Right lung (tissue), 10 donors: ENCODE measurements around the gene MYL9. TPM values are rescaled to one million over a fixed set of nuclear protein-coding genes. Genes with fewer than 3 reads are reported as not detected.

ENCODE experiments used
- DNase-seq, 2 donors: peaks; one replicate each; pipeline ENCODE4 v3.0.0-alpha.2; 2013
- long read RNA-seq, 8 donors: transcript quantifications; one replicate each; lab custom pipeline, GENCODE V29; 2026
- polyA plus RNA-seq, 5 donors: library from polyadenylated mRNA; unstranded; fragments of 120-200 nt; gene quantifications; one replicate each; pipeline versions ENCODE4 v1.2.1 to v1.2.3, GENCODE V29; 2013; ENCODE audit warnings: inconsistent platforms in 1 of 5, low replicate concordance in 1 of 5; ENCODE audit not compliant: insufficient read length in 5 of 5, insufficient read depth in 1 of 5

MYL9 gene
- 100 to 1,000 TPM; 177 to 391 (median 226) TPM for polyA plus RNA-seq
- long read RNA-seq, donor 1, transcript MYL9-201 (4 exons, 2,821 nt) = major isoform, 185 of 316 reads
- long read RNA-seq, donor 1, partial matches to known transcripts = 114 of 316 reads
- long read RNA-seq, donor 1, other reads (novel, unspliced or antisense) = 13 of 316 reads
- long read RNA-seq, donor 2, transcript MYL9-201 (4 exons, 2,821 nt) = major isoform, 81 of 127 reads
- long read RNA-seq, donor 2, partial matches to known transcripts = 33 of 127 reads
- long read RNA-seq, donor 2, other reads (novel, unspliced or antisense) = 11 of 127 reads
- long read RNA-seq, donor 3, transcript MYL9-201 (4 exons, 2,821 nt) = major isoform, 123 of 214 reads
- long read RNA-seq, donor 3, partial matches to known transcripts = 80 of 214 reads
- long read RNA-seq, donor 3, other reads (novel, unspliced or antisense) = 8 of 214 reads
- long read RNA-seq, donor 4, transcript MYL9-201 (4 exons, 2,821 nt) = major isoform, 77 of 140 reads
- long read RNA-seq, donor 4, partial matches to known transcripts = 57 of 140 reads
- long read RNA-seq, donor 4, other reads (novel, unspliced or antisense) = 5 of 140 reads
- long read RNA-seq, donor 5, transcript MYL9-201 (4 exons, 2,821 nt) = major isoform, 116 of 195 reads
- long read RNA-seq, donor 5, transcript MYL9-202 (3 exons, 1,024 nt) = minor isoform, 6 of 195 reads
- long read RNA-seq, donor 5, partial matches to known transcripts = 64 of 195 reads
- long read RNA-seq, donor 5, other reads (novel, unspliced or antisense) = 9 of 195 reads
- long read RNA-seq, donor 6, transcript MYL9-201 (4 exons, 2,821 nt) = major isoform, 223 of 473 reads
- long read RNA-seq, donor 6, transcript MYL9-202 (3 exons, 1,024 nt) = minor isoform, 9 of 473 reads
- long read RNA-seq, donor 6, partial matches to known transcripts = 231 of 473 reads
- long read RNA-seq, donor 6, other reads (novel, unspliced or antisense) = 10 of 473 reads
- long read RNA-seq, donor 7, transcript MYL9-201 (4 exons, 2,821 nt) = major isoform, 90 of 182 reads
- long read RNA-seq, donor 7, partial matches to known transcripts = 83 of 182 reads
- long read RNA-seq, donor 7, other reads (novel, unspliced or antisense) = 5 of 182 reads
- long read RNA-seq, donor 8, transcript MYL9-201 (4 exons, 2,821 nt) = major isoform, 31 of 83 reads
- long read RNA-seq, donor 8, partial matches to known transcripts = 51 of 83 reads
- long read RNA-seq, donor 8, other reads (novel, unspliced or antisense) = 0 of 83 reads

DNA sequence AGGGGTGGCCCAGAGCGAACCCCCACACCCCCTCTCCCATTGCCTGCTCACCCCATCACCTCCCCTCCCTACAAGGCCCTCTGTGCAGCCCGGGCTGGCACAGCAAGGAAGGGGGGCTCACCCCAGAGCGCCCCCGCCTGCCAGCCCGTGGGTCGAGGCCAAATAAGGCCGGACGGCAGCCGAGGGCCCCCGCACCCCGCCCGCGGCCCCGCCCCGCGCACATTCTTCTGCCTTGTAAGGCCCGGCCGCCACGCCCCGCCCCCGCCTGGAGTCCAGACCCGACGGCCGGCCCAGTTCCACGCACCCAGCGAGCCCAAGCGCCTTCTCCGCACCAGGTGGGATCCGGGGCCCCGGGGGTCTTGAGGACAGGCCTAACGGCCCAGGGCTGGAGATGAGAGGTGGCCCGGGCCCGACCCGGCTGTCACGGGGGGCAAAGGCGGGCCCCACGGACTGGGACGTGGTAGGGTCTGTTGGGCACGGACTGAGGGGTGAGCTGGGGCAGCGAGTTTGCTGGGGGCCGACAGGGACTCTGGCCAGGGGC, at the start of gene MYL9:
Gene MYL9, plus strand, starts transcription at position 293 of the 541 bp plus-strand sequence. CDS start 3,366 bp downstream, outside the sequence.
- peak; percentile 66 to 72 for DNase-seq

DNA sequence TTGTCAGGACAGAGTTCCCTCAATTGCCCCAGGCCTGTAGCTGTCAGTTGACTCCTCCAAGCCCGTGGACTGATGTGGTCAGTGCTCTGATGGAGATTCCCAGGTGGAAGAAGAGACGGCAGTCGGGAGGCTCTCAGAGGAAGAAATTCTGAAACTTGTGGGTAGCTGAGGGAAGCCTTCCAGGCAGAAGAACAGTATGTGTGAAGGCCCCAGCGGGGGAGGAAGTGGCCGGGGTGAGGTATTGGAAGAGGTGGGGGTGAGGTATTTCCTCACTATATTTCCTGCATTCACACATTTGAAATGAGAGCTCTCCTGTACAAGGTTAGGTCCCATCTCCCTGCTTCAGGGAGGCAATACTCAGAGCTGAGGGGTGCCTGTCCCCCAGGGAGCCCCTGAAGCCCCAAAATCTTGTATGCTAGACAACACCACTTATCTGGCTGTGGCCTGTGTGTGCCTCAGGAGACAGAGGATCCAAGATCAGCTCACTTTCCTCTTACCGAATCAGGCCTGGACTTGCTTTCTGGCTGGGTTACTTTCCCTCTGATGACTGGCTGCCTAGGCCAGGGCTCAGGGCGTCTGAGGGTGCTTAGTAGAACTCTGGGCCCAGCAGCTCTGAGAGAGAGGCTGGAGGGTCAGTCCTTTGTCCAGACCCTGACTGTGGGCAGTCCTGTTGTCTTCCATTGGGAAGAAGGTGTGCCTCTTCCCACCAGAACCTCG, 49.3 kb upstream of the MYL9 start:
- DNase-seq = no peak

DNA sequence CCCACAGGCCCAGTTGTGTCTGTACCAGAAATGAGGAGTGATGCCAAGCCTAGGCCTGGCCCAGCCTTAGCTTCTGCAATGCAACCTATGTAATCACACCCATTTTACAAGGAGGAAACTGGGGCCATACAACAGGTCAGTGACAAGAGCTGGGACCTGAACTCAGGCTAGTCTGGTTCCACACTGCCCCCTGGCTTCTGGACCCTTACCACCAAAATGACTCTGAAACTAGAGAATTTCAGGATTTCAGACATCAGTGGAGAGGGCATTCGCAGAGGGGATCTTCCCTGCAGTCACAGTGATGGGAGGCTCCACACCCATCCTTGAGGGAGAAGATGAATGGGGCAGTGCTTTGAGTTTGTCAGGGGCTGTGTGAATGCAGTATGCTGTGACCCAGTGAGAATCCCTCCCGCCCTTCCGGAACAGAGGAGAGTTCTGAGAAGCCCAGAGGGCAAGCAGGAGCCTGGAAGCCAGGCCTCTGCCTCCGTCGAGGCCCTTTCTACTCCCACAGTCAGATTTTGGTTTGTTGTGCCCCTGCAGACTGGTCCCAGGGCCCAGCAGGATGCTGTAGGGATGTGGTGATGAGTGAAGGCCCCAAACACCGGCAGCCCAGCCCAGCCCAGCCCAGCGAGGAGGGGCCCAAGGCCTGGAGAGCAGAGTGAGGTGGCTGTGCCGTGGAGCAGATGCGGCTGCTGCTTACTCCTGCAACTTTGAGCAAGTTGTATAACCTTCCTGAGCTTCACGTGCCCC, 48.1 kb upstream of the MYL9 start:
- DNase-seq = no peak

DNA sequence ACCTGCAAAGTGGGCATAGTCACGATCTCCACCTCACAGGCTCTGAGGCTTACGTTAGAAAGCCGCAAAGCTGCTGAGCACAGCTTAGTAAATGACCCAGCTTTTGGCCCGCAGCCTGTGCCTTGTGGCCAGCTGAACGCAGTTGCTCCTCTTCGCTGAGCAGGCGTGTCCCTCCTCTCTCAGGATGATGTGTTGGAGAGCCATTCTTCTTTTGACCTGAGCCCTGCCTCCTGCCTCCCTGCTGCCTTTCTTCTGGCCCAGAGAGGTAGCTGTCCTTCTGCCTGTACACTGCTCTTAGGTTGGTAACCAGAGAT, 47.6 kb upstream of the MYL9 start:
- no peak for DNase-seq

DNA sequence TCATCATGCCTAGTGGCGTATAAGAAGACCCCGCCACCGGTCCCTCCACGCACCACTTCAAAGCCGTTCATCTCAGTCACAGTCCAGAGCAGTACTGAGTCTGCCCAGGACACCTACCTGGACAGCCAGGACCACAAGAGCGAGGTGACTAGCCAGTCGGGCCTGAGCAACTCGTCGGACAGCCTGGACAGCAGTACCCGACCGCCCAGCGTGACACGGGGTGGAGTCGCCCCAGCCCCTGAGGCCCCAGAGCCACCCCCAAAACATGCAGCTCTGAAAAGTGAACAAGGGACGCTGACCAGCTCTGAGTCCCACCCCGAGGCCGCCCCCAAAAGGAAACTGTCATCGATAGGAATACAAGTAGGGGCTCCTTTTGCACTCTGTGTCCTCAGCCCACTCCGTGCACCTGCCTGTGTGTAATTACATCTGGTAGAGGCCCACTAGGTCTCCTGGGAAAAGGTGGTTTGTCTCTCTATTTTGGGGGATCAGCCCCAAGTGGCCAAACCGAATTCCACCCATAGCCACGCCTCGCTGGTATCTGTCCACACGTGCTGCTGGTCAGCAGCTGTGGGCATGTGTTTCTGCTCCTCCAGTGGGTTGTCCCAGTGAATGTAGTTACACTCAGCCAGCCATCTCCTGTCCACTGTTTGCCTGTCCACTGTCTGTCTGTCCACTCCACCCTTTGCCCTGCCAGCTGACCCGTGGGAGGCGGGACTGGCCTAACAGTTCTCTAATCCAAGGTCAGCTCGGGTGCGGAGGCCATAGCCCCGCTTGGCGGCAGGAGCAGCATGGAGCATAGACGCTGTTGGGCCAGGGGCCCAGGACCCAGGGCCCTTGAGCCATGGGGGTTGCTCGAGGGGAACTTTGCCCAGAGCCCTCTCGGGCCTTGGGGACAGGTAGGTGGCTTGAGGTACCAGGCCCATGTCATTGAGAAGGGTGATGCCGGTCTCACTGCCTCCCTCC, 44.3 kb upstream of the MYL9 start:
- no peak for DNase-seq

DNA sequence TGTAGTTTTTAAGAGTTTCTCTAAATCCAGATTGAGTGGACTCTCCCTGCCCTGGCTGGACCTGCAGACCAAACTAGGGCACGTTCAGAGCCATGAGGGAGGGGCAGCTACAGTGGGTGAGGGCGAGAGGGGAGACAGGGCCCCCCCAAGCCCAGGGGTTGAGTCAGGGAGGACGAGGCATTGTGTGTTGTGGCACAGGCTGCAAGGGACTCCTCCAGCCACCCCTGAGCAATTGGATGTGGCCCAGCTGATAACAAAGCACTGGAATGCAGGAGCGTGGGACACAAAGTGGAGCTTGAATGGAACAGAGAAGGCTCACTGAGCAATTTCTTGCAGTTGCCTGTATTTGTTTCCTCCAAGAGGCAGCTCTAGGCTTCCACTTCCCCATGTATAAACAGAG, 43.5 kb upstream of the MYL9 start:
- DNase-seq = no peak

DNA sequence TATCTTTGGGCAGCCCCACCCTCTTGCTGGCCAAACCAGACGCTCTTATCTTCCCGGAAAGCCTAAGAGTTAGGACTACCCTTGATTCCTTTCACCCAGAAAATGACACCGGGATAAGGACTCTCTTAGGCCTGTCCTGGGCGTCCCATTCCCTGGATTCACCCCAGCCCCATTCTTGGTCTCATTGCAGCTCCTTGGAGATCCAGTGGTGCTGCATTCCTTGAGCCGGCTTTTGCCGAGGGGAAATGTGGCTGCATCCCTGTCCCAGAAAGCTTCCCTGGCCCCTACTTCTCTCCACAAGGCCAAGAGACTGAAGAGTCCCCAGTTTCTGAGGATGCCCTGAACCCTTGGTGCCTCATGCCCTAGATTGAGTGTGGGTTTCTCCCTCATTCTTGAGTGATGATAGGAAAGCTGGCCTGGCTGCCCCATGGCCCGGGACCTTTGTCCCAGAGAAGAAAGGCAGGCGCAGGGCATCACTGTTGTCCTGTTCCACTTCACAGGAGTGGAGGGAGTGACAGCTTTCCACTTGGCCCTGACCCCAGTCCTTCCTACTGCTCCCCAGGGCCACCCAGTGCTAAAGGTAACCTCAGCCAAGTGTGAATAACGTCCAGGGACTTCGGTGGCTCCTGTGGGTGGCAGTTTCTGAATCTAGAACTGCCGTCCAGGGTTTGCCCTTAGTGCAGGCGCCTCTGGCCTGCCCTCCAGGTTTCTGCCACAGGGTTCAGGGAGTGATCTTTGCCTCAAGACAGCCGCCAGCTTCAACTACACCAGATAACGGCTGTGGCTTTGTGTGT, 42.7 kb upstream of the MYL9 start:
- DNase-seq = no peak

DNA sequence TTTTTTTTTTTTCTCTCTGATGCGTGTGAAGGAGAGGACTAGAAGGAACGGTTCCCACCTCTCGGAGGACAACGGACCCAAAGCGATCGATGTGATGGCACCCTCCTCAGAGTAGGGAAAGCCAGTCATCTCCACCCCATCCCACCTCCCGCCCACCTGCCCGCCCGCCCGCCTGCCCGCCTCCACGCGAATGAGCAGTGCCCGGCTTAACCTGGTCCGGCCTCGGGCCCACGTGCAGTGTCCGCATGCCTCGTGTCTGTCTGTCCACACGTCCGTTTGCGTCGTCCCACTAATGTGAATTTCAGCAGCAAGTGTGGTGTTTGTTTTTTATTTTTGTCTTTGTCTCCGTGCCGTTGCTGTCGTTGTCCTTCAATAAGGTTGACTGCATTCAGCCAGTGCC, 42.1 kb upstream of the MYL9 start:
- no peak for DNase-seq

DNA sequence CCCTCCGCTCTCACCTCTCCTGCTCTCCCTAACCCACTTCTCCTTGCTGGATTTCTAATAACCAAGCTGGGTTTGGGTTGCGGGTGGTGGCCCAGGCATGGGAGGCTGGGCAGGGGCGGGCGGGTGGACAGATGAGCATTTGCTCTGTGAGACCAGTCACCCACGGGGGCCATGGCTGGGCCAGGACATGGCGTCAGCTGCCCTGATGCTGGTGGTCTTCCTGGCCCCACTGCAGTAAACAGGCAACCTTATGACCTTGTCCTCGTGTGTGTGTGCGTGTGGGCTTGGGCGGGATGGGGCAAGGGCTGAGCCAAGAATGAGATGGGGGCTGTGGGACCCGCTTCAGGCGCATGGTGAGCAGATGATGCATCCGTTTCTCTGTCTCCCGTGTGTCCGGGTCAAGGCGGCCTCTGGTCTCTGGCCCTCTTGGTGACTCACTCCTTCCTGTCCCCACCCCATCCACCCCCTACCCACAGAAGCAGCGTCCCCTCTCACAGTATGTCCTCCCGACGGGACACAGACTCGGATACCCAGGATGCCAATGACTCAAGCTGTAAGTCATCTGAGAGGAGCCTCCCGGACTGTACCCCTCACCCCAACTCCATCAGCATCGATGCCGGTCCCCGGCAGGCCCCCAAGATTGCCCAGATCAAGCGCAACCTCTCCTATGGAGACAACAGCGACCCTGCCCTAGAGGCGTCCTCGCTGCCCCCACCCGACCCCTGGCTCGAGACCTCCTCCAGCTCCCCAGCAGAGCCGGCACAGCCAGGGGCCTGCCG, 41.4 kb upstream of the MYL9 start:
- DNase-seq = no peak

DNA sequence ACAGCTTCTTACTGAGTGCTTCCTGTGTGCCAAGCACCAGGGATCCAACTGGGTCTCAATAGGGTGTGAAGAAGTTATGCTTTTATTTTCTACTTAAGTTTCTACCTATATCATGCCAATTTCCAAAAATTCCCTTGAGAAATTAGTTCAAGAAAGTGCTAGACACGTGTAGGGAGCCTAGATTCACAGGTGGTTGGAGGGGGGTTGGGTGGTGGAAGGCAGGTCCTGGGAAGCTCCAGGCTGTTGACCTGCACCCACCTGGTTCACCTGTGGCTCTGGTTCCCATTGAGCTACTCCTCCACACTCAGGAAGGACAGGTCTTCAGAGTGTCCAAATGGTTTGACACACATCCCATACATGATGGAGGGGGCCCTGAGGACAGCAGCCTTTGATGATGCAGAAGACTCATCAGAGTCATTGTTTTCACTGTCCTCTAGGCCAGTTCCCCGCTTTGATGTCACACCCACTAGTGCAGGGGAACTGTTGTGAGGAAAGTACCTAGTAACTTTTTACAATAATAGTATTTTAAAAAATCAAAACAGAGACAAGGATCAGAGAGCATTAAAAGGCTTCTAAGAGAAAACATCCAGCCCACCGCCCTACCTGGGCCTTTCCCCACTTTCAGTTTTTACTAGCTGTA, 39.8 kb upstream of the MYL9 start:
- DNase-seq = no peak

DNA sequence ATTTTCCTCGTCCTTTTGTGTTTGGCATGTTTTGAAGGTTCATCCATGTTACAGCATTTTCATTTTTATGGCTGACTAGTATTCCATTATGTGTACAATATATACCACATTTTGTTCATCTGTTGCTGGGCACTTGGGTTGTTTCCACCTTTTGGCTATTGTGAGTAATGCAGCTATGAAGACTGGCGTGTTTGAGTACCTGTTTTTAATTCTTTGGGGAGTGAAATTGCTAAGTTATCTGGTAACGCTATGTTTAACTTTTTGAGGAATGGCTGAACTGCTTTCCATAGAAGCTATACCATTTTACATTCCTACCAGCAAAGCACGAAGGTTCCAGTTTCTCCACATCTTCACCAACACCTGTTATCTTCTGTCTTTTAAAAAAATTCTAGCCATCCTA, 37.0 kb upstream of the MYL9 start:
- DNase-seq = no peak

DNA sequence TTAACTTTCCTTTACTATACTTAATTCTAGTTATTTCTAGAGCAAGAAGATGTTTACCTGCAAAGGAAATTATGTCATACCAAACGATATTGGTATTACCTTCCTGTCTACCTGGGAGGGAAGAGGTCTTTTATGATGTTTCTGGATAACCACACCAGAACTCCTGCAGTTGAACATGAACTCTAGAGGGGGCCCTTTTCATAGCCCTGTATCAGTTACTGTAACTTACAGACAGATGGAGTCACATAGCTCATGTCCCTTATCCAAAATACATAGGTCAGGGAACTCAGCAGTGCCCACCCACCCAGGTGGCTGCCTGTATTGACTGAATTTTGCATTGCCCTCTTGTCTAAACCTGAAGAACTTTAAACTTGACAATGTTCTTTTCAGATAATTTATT, 35.1 kb upstream of the MYL9 start:
- no peak for DNase-seq

DNA sequence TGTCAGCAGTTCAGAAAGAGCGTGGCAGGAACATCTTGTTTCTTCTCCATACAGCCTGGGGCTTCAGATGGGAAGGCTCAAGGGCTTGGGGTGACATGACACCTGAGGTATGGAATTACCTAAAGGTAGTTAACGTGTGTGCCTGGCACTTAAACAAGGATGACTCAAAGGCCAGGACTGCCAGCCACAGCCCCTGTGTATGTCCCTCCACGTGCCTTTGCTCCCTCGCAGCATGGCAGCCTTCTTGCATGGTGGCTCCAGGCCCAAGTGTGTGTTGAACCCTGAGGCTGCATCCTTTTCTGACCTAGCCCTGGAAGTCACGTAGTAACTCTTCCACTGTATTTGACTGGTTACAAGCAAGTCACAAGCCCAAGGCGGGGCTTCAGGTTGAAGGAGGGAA, 33.6 kb upstream of the MYL9 start:
- DNase-seq = no peak

DNA sequence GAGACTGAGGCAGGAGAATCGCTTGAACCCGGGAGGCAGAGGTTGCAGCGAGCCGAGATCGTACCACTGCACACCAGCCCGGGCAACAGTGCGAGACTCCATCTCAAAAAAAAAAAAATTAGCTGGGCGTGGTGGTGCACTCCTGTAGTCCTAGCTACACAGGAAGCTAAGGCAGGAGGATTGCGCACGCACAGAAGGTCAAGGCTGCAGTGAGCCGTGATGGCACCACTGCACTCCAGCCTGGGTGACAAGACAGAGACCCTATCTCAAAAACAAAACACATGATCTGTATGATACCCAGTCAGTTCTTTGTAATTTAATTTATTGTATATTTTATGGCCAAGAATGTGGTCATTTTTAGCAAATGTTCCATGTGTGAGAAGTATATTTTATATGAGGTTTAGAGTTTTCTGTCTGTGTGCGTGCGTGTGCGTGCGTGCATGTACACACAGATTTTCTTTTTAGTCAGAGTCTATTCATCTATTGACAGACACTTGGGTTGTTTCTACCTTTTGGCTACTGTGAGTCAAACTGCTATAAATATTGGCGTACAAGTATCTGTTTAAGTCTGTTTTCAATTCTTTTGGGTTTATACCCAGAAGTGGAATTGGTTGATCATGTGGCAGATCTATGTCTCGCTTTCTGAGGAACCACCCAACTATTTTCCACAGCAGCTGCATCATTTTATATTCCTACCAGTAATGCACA, 22.2 kb upstream of the MYL9 start:
- DNase-seq = no peak

DNA sequence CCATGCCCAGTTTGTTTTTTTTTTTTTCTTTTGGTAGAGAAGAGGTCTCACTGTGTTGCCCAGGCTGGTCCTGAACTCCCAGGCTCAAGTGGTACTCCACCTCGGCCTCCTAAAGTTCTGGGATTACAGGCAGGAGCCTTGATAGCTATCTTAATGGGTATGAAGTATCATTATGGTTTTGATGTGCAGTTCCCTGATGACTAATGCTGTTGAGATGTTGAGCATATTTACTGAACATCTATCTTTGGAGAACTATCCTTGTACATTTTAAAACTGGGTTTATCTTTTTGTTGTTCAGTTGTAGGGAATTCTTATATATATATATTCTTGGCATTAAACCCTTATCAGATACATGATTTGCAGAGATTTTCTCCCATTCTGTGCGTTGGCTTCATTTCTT, 21.4 kb upstream of the MYL9 start:
- no peak for DNase-seq

DNA sequence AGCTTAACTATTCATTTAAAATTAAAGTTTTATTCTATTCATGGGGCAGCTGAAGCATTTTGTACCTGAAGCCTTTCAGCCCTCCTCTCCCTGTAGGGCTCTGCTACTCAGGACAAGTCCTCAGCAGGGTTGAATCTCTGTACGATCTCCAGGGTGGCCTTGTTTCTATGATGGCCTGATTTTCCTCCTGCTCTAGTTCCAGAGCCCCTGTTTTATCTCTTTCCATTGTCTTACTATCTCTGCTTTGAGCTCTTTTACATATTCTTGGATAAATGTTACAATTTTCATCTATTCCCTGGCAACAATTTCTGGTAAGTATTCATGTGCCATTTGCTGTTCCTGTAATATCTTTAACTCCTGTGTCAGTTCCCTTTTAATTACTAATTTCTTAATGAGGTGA, 19.8 kb upstream of the MYL9 start:
- no peak for DNase-seq
